RWPE1 (cell line): ENCODE results near the gene PCCA.

Experiments used
- CTCF ChIA-PET: fragments of 350-600 bp; sonication (Branson Sonifier 250); formaldehyde crosslinking; extraction: SDS; loops from one replicate; lab custom pipeline; 2021; lab: Yijun Ruan, JAX
- POLR2A ChIA-PET: fragments of 400-600 bp; formaldehyde crosslinking; extraction: SDS; loops from one replicate; lab custom pipeline; 2020; ENCODE audit warnings: antibody characterized with exemption; ENCODE audit not compliant: low non-redundant PET; lab: Yijun Ruan, JAX
- DNase-seq: peaks from one replicate; pipeline ENCODE4 v3.0.0; 2012; ENCODE audit warnings: low spot score
- H3K27ac ChIP-seq: fragments of 450-650 bp; 2 replicates; pipeline ENCODE4 v1.5.1; 2017
- TF ChIP-seq, protein P1 (sequence below): fragments of 450-650 bp; conservative IDR thresholded peaks from 2 replicates; pipeline ENCODE4 v1.5.1; 2017; ENCODE audit warnings: low read depth, mild to moderate bottlenecking

Gene PCCA

DNA sequence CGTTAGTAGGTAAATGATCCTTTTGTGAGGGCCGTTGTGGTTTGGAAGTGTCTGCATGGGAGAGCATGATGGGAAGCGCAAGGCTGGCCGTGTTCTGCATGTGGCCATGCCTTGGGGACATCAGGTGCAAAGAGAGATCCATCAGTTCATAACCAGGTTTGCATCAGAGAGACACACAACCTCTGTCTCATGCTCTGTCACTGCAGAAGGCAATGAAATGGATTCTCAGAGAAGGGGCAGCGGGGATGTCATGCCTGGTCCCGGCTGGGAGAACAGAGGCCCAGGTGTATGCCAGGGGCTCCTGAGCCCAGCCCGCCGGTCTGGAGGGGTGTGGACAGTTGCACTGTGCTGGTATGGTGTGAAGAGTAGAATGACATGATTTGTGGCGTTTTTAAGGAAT lies 439.5 kb downstream of the PCCA start:
- ChIA-PET POLR2A (no interaction called here), CTCF (no interaction called here)
- DNase-seq = no peak
- no peak overlapping the region for H3K27ac ChIP-seq
- TF ChIP-seq, protein P1, sequence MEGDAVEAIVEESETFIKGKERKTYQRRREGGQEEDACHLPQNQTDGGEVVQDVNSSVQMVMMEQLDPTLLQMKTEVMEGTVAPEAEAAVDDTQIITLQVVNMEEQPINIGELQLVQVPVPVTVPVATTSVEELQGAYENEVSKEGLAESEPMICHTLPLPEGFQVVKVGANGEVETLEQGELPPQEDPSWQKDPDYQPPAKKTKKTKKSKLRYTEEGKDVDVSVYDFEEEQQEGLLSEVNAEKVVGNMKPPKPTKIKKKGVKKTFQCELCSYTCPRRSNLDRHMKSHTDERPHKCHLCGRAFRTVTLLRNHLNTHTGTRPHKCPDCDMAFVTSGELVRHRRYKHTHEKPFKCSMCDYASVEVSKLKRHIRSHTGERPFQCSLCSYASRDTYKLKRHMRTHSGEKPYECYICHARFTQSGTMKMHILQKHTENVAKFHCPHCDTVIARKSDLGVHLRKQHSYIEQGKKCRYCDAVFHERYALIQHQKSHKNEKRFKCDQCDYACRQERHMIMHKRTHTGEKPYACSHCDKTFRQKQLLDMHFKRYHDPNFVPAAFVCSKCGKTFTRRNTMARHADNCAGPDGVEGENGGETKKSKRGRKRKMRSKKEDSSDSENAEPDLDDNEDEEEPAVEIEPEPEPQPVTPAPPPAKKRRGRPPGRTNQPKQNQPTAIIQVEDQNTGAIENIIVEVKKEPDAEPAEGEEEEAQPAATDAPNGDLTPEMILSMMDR = no peak

GRCh38 chr13:100528820-100529219 lies 439.9 kb downstream of the PCCA start:
- TF ChIP-seq, protein P1 = no peak
- CTCF ChIA-PET = no interaction called here
- no peak overlapping the region for H3K27ac ChIP-seq
- no peak for DNase-seq
- POLR2A ChIA-PET = no interaction called here

DNA sequence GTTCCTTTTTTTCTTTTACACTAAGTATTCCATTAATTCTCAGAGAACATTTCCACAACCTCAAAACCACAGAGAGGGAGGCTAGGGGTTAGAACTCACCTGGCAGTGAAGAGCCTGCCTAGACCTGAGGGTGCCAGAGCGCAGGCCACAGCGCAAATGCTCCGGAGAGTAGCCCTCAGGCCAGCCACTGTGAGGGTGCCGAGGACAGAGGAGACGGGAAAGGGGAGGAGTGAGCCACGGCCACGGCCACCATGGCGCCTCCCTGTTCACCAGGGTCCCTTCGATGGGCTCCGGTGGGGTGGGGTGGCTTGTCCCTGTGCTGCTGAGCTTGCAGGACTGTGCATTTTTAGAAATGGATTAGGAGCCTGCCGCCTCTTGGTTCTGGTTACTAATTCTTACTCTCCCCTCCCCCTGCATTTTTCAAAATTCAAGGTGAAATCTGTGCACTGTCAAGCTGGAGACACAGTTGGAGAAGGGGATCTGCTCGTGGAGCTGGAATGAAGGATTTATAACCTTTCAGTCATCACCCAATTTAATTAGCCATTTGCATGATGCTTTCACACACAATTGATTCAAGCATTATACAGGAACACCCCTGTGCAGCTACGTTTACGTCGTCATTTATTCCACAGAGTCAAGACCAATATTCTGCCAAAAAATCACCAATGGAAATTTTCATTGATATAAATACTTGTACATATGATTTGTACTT lies 440.9 kb downstream of the PCCA start:
- DNase-seq = no peak
- POLR2A ChIA-PET = no interaction called here
- CTCF ChIA-PET = no interaction called here

GRCh38 chr13:100530671-100531213 lies 441.8 kb downstream of the PCCA start:
- ChIA-PET POLR2A (no interaction called here), CTCF (no interaction called here)
- DNase-seq = no peak
- H3K27ac ChIP-seq = no peak overlapping the region
- TF ChIP-seq, protein P1 = no peak

More for the DNA sequence above, 440.9 kb downstream of the PCCA start:
- no peak overlapping the region for H3K27ac ChIP-seq
- TF ChIP-seq, protein P1 = no peak

- no peak for DNase-seq
- POLR2A ChIA-PET = interaction anchor here (0.6 kb wide), 1 partner anchor 494 kb away, joined by 3 read pairs; no protein-coding TSS in a partner anchor
- CTCF ChIA-PET = interaction anchor here (0.7 kb wide), 1 partner anchor 11 kb away, joined by 5 read pairs; no protein-coding TSS in a partner anchor
- TF ChIP-seq, protein P1 = no peak
- no peak overlapping the region for H3K27ac ChIP-seq
Measured at GRCh38 chr13:100532090-100532766, 443.3 kb downstream of the PCCA start.

DNA sequence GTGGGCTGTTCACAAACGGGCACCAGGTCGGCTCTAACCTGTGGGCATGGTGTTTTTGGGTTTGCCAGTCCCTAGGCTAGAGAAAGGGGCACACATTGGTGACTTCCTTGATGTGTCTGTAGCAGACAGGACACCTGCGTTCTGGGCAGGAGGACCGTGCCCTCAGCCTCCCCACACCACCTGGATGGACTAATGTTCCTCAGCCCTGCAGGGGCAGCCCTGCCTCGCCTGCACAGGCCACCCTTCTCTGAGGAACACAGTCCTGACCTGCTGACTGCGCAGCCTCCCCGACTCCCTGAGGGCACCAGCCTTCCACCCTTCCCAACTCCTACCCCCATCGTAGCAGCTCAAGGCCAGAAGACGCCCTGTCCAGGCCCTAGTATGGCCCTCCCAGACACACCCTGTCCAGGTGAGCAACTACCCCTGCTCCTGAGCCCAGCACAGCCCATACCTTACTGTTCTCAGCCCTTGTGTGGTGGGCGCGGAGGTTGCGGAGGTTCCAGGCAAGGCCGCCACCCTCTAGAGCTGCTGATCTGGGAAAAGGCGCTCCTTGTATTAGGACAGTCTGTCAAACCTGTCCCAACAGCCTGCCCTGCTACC lies 444.0 kb downstream of the PCCA start:
- no peak overlapping the region for H3K27ac ChIP-seq
- DNase-seq = no peak
- POLR2A ChIA-PET = no interaction called here
- CTCF ChIA-PET = interaction anchor here (0.7 kb wide), 1 partner anchor 10 kb away, joined by 5 read pairs; no protein-coding TSS in a partner anchor
- TF ChIP-seq, protein P1 = no peak
